Sigmoid colon (tissue), 7 donors: ENCODE measurements around the gene FAM131C. TPM values are rescaled to one million over a fixed set of nuclear protein-coding genes. Genes with fewer than 3 reads are reported as not detected.

Experiments
- DNase-seq: peaks from one replicate; pipeline ENCODE4 v3.0.0-alpha.2; 2019
- H3K27ac ChIP-seq, 4 donors: fragments of 200-600 bp; sonication (generic); one replicate each; pipeline ENCODE4 v1.5.1; 2016 to 2019; ENCODE audit warnings: mild to moderate bottlenecking in 1 of 4
- H3K27me3 ChIP-seq, 3 donors: fragments of 200-600 bp; sonication (generic); one replicate each; pipeline ENCODE4 v1.5.1; 2019; ENCODE audit warnings: mild to moderate bottlenecking in 1 of 3
- H3K36me3 ChIP-seq, 4 donors: fragments of 200-600 bp; sonication (generic); one replicate each; pipeline ENCODE4 v1.5.1; 2016 to 2019
- H3K4me1 ChIP-seq, 4 donors: fragments of 200-600 bp; sonication (generic); one replicate each; pipeline ENCODE4 v1.5.1; 2017 to 2019
- H3K4me3 ChIP-seq, 4 donors: fragments of 200-600 bp; sonication (generic); one replicate each; pipeline ENCODE4 v1.5.1; 2017 to 2019; ENCODE audit warnings: mild to moderate bottlenecking in 2 of 4, moderate library complexity in 1 of 4
- H3K9me3 ChIP-seq, 4 donors: fragments of 200-600 bp in 3 of 4; sonication (generic) in 3 of 4; one replicate each; pipeline versions ENCODE4 v1.5.1 to v1.6.1; 2013 to 2019
- EP300 ChIP-seq, 4 donors: sonication (generic); formaldehyde crosslinking; IDR thresholded peaks; one replicate each; pipeline ENCODE4 v1.6.1; 2017; ENCODE audit warnings: antibody characterized with exemption in 4 of 4
- POLR2A ChIP-seq, 2 donors: fragments of 450-650 bp; IDR thresholded peaks; one replicate each; pipeline ENCODE4 v1.6.1; 2016; ENCODE audit warnings: antibody characterized with exemption in 2 of 2, mild to moderate bottlenecking in 2 of 2, moderate library complexity in 2 of 2
- POLR2AphosphoS5 ChIP-seq, 4 donors: sonication (generic); formaldehyde crosslinking; IDR thresholded peaks; one replicate each; pipeline ENCODE4 v1.6.1; 2017; ENCODE audit warnings: antibody characterized with exemption in 4 of 4
- WGBS, 2 donors: extraction: QIAGEN DNeasy Blood & Tissue Kit; methylation state at CpG; one replicate each; pipeline ENCODE4 v1.1.7; 2013; 5-methylcytosine and 5-hydroxymethylcytosine counted together
- intact Hi-C: fragments of 100-400 bp; cut with DNase I; formaldehyde crosslinking; loops from one replicate; pipeline ENCODE4 v1.15.1; 2023
- polyA plus RNA-seq, 3 donors: library from polyadenylated mRNA; stranded (reverse); fragments of 200-250 nt; gene quantifications; one replicate each; pipeline ENCODE4 v1.2.3, GENCODE V29; 2013
- total RNA-seq, 4 donors: library from RNA; depleted of rRNA; stranded (reverse); fragments of >200 nt; gene quantifications; one replicate each; pipeline ENCODE4 v1.1.0, GENCODE V29; 2016
- TF ChIP-seq, protein P1 (sequence below), 4 experiments: fragments of 450-650 bp in 3 of 4; fragments of 200-600 bp in 1 of 4; IDR thresholded peaks; one replicate each; pipeline ENCODE4 v1.5.1; 2016 to 2019; ENCODE audit warnings: antibody characterized with exemption in 4 of 4, mild to moderate bottlenecking in 3 of 4, moderate library complexity in 2 of 4
- donor health status: healthy with polysubstance abuse.
- donor health status: Bipolar disorder and iron deficiency.
- donor health status: healthy.

The FAM131C gene
- total and polyA plus RNA-seq, 7 donors: 0.12 to 0.81 TPM; not detected in 5

DNA sequence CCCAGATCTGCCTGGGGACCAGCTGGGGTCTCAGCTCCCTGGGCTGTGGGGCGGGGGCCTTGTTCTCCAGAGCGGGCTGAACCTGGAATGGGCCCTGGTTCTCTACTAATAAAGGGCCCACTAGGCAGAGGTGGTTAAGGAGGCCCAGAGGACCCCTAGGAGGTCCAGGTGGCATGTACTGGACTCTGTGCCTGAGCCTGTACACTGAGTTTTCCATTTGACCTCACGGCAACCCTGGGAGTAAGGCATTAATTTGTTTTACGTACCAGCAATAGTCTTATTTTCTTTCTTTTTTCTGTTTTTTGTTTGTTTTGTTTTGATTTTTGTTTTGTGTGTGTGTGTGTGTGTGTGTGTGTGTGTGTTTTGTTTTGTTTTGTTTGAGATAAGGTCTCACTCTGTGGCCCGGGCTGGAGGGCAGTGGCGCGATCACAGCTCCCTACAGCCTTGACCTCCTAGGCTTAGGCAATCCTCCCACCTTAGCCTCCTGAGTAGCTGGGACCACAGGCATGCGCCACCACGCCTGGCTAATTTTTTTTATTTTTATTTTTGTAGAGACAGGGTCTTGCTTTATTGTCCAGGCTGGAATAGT lies 19.6 kb upstream of the FAM131C start:
- no peaks in the 10 kb centered on the region for H3K36me3 ChIP-seq
- intact Hi-C loops: no loop called here
- no peak overlapping the region for H3K4me3 ChIP-seq
- H3K9me3 ChIP-seq: no peaks in the 10 kb centered on the region
- 92 to 94% methylated on average over 9 of the region's 9 CpGs for WGBS, 2 donors
- no peak overlapping the region for H3K27ac ChIP-seq
- no peaks in the 10 kb centered on the region for H3K27me3 ChIP-seq
- no peak for DNase-seq
- H3K4me1 ChIP-seq: no peaks in the 10 kb centered on the region
- TF ChIP-seq, protein P1, sequence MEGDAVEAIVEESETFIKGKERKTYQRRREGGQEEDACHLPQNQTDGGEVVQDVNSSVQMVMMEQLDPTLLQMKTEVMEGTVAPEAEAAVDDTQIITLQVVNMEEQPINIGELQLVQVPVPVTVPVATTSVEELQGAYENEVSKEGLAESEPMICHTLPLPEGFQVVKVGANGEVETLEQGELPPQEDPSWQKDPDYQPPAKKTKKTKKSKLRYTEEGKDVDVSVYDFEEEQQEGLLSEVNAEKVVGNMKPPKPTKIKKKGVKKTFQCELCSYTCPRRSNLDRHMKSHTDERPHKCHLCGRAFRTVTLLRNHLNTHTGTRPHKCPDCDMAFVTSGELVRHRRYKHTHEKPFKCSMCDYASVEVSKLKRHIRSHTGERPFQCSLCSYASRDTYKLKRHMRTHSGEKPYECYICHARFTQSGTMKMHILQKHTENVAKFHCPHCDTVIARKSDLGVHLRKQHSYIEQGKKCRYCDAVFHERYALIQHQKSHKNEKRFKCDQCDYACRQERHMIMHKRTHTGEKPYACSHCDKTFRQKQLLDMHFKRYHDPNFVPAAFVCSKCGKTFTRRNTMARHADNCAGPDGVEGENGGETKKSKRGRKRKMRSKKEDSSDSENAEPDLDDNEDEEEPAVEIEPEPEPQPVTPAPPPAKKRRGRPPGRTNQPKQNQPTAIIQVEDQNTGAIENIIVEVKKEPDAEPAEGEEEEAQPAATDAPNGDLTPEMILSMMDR (IDR thresholded peaks at IDR 0.05): no peak
- TF ChIP-seq POLR2A (IDR thresholded peaks at IDR 0.05) (no peak), POLR2AphosphoS5 (IDR thresholded peaks at IDR 0.05) (no peak), EP300 (IDR thresholded peaks at IDR 0.05) (no peak)

DNA sequence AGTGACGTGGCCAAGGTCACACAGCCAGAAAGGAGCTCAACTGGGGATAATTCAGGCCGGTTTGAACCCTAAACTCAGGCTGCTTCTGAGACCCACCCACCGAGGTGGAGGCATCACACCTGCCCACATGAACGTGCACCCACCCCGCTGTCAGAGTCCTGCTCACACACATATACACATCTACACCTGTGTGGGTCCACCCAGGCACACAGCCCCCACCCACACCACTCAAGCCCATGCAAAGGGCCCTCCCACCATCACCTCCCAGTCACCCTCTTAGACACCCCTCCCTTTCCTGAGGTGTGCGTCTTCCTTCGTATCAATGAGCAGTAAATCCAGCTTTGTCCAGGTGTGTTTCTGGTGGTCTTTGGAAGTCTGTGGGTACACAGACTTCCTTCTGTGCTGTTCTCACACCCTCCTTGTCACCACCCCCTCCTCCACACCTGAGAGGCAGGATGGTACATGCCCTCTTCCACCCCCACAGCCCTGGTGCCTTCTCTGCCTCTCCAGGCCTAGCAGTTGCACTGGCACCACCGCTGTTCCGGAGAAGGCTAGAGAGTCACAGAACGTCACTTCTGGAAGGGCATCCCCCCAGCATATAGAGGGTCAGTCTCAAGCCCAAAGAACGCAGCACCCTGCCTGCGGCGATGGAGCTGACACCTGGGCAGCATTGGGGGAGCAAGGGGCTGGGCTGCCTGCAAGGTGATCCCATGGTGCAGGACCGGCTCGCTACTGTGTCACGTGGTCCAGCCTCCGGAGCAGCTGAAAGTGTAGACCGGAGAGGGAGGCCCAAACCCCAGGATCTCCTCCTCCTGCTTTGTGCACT lies 18.9 kb upstream of the FAM131C start:
- H3K4me3 ChIP-seq: no peak overlapping the region
- H3K4me1 ChIP-seq: no peaks in the 10 kb centered on the region
- H3K9me3 ChIP-seq: no peaks in the 10 kb centered on the region
- intact Hi-C loops: no loop called here
- WGBS, 2 donors: 86 to 88% methylated on average over 18 of the region's 18 CpGs
- no peak for DNase-seq
- no peaks in the 10 kb centered on the region for H3K27me3 ChIP-seq
- no peaks in the 10 kb centered on the region for H3K36me3 ChIP-seq
- TF ChIP-seq POLR2A (IDR thresholded peaks at IDR 0.05): no peak
- TF ChIP-seq POLR2AphosphoS5 (IDR thresholded peaks at IDR 0.05): no peak
- no peak for TF ChIP-seq EP300 (IDR thresholded peaks at IDR 0.05)
- TF ChIP-seq, protein P1 (IDR thresholded peaks at IDR 0.05): no peak
- H3K27ac ChIP-seq: no peak overlapping the region

DNA sequence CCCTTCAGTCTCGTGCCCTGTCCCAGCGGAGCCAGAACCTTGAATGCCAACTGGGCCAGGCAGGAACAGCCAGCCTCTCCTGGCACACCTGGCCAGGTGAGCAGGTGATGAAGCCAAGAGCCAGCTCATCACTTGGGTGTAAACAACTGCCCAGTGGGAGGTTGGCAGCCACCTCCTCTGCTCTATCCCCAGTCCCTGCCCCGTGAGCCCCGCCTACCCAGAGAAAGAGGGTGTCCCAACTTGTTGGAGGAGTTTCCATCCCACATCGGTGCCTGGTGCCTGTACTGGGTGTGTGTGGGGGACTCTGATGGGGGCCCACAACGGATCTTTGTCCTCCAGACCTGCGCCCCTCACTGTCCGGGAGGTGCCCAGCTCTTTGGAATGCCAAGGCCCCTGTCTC lies 17.8 kb upstream of the FAM131C start:
- DNase-seq: no peak
- H3K4me1 ChIP-seq: no peaks in the 10 kb centered on the region
- no peak overlapping the region for H3K27ac ChIP-seq
- no peak overlapping the region for H3K4me3 ChIP-seq
- H3K9me3 ChIP-seq: no peaks in the 10 kb centered on the region
- H3K27me3 ChIP-seq: no peaks in the 10 kb centered on the region
- no peak for TF ChIP-seq POLR2A (IDR thresholded peaks at IDR 0.05)
- TF ChIP-seq, protein P1 (IDR thresholded peaks at IDR 0.05): no peak
- TF ChIP-seq POLR2AphosphoS5 (IDR thresholded peaks at IDR 0.05): no peak
- TF ChIP-seq EP300 (IDR thresholded peaks at IDR 0.05): no peak
- H3K36me3 ChIP-seq: no peaks in the 10 kb centered on the region
- intact Hi-C loops: no loop called here
- WGBS, 2 donors: 37 to 66% methylated on average over 8 of the region's 8 CpGs

DNA sequence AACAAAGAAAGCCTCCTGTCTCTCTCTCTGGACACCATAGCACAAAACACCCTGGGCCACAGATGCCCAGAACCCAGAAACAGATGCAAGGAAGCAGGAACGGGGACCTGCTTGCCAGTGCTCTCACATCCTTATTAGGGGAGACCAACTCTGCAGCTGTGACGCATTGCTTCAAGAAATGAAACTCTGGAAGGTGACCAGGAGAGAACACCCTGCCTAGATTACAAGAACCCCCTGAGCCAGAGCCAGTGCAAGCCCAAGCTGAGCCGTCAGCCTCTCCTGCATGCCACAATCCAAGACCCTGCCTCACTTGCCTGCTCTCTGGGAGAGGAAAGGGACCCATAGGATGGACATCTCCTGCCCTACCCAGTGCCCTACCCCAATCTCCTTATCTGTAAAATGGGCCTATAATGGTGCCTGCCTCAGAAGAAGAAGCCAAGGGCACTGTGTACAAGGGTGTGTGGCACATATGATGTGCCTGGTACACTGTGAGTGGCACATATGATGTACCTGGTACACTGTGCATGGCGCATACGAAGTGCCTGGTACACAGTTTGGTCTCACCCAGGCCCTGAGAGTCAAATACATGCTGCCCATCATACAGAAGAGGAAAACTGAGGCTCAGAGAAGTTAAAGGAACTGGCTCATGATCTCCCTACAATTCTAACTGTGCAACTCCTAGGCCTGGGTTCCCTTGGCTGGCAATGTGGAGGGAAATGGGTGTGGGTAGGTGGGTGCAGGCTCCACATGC lies 16.8 kb upstream of the FAM131C start:
- TF ChIP-seq POLR2A (IDR thresholded peaks at IDR 0.05) (no peak), EP300 (IDR thresholded peaks at IDR 0.05) (no peak), POLR2AphosphoS5 (IDR thresholded peaks at IDR 0.05) (no peak)
- TF ChIP-seq, protein P1 (IDR thresholded peaks at IDR 0.05): no peak
- intact Hi-C loops: no loop called here
- Histone ChIP-seq H3K36me3 (no peaks in the 10 kb centered on the region), H3K27ac (no peak overlapping the region), H3K9me3 (no peaks in the 10 kb centered on the region), H3K27me3 (no peaks in the 10 kb centered on the region), H3K4me3 (no peak overlapping the region), H3K4me1 (no peaks in the 10 kb centered on the region)
- WGBS, 2 donors: 75 to 87% methylated on average over 5 of the region's 5 CpGs
- DNase-seq: no peak
